Keratinocyte (primary cell): Measurements from ENCODE around the gene DTNBP1. TPM values are rescaled to one million over a fixed set of nuclear protein-coding genes. Genes with fewer than 3 reads are reported as not detected.

Experiments used
- DNase-seq: peaks from one replicate; pipeline ENCODE4 v3.0.0-alpha.2; 2011; ENCODE audit warnings: low read depth, missing footprints, low spot score
- FAIRE-seq: peaks from 2 replicates; lab custom pipeline; 2011; peaks lifted over from hg19 to GRCh38; lab: Jason Lieb, UNC
- H2AFZ ChIP-seq: 2 replicates; pipeline ENCODE4 v1.6.0; 2012; ENCODE audit warnings: low read length, control low read depth, inconsistent platforms; ENCODE audit not compliant: control insufficient read depth
- H3K27ac ChIP-seq: 2 replicates; pipeline ENCODE4 v1.5.1; 2011; ENCODE audit warnings: low read length; ENCODE audit not compliant: control insufficient read depth, insufficient read depth
- H3K27me3 ChIP-seq: 3 replicates; pipeline ENCODE4 v1.6.0; 2011; ENCODE audit warnings: low read length; ENCODE audit not compliant: control insufficient read depth, insufficient read depth; ENCODE audit errors: extremely low read depth
- H3K36me3 ChIP-seq, 2 experiments: 2 replicates in 1 of 2; 3 replicates in 1 of 2; pipeline ENCODE4 v1.5.1; 2011; ENCODE audit warnings: low read length in 2 of 2, mild to moderate bottlenecking in 1 of 2; ENCODE audit not compliant: control insufficient read depth in 2 of 2, insufficient read depth in 2 of 2; ENCODE audit errors: extremely low read depth in 1 of 2
- H3K4me1 ChIP-seq: 3 replicates; pipeline ENCODE4 v1.5.1; 2011; ENCODE audit warnings: low read length; ENCODE audit not compliant: control insufficient read depth, insufficient read depth; ENCODE audit errors: extremely low read depth
- H3K4me2 ChIP-seq: 3 replicates; pipeline ENCODE4 v1.6.0; 2011; ENCODE audit warnings: low read depth, low read length; ENCODE audit not compliant: control insufficient read depth, insufficient read depth; ENCODE audit errors: extremely low read depth
- H3K4me3 ChIP-seq, 3 experiments: fragments of 200-600 bp in 1 of 3; sonication (generic) in 1 of 3; 2 replicates in 2 of 3; 3 replicates in 1 of 3; pipeline ENCODE4 v1.5.1; 2011 to 2016; ENCODE audit warnings: low read length in 3 of 3, mild to moderate bottlenecking in 3 of 3, control low read depth in 2 of 3, inconsistent platforms in 1 of 3, low read depth in 1 of 3, mixed read lengths in 1 of 3, mixed run types in 1 of 3, moderate library complexity in 1 of 3; ENCODE audit not compliant: control insufficient read depth in 2 of 3, insufficient read depth in 2 of 3; ENCODE audit errors: extremely low read depth in 1 of 3
- H3K79me2 ChIP-seq: 2 replicates; pipeline ENCODE4 v1.6.0; 2012; ENCODE audit warnings: low read length; ENCODE audit not compliant: control insufficient read depth, insufficient read depth
- H3K9ac ChIP-seq: 3 replicates; pipeline ENCODE4 v1.6.0; 2011; ENCODE audit warnings: low read length; ENCODE audit not compliant: control insufficient read depth, insufficient read depth; ENCODE audit errors: extremely low read depth
- H3K9me1 ChIP-seq: 3 replicates; pipeline ENCODE4 v1.6.0; 2011; ENCODE audit warnings: low read length; ENCODE audit not compliant: control insufficient read depth, insufficient read depth; ENCODE audit errors: extremely low read depth
- H3K9me3 ChIP-seq: 2 replicates; pipeline ENCODE4 v1.5.1; 2012; ENCODE audit warnings: low read depth, low read length; ENCODE audit not compliant: control insufficient read depth
- H4K20me1 ChIP-seq: 3 replicates; pipeline ENCODE4 v1.6.0; 2011; ENCODE audit warnings: low read length; ENCODE audit not compliant: control insufficient read depth, insufficient read depth; ENCODE audit errors: extremely low read depth
- CTCF ChIP-seq, 3 experiments: IDR thresholded peaks in 1 of 3; conservative IDR thresholded peaks in 1 of 3; optimal IDR thresholded peaks in 1 of 3; 2 replicates in 2 of 3; 3 replicates in 1 of 3; pipeline versions ENCODE3 to v1.5.1; 2011; ENCODE audit warnings: low read length in 3 of 3, mild to moderate bottlenecking in 3 of 3, moderate library complexity in 2 of 3, control low read depth in 1 of 3, inconsistent platforms in 1 of 3; ENCODE audit not compliant: insufficient read depth in 2 of 3; ENCODE audit errors: extremely low read depth in 1 of 3
- EZH2 ChIP-seq: IDR thresholded peaks from one replicate; pipeline ENCODE4 v1.6.1; 2012; ENCODE audit warnings: inconsistent platforms, mild to moderate bottlenecking, low read length, moderate library complexity
- dilution Hi-C: fragments of 300-500 bp; cut with MboI; formaldehyde crosslinking; loops from one replicate; pipeline ENCODE4 v1.7.0; 2020; ENCODE audit warnings: low sequenced_read_pairs; ENCODE audit not compliant: extremely low pct_ligation_motif_present
- polyA plus RNA-seq, 5 experiments: library from polyadenylated mRNA; depleted of rRNA in 3 of 5; stranded (reverse) in 3 of 5; stranded (forward) in 1 of 5; unstranded in 1 of 5; fragments of >200 nt; gene quantifications; 1 replicate in 1 of 5; 2 replicates in 3 of 5; 3 replicates in 1 of 5; pipeline versions ENCODE4 v1.2.1 to v1.2.3, GENCODE V29; 2011 to 2012; ENCODE audit warnings: missing spikeins in 2 of 5, low read depth in 1 of 5, low replicate concordance in 1 of 5

Gene DTNBP1
- polyA plus RNA-seq, 1 donor (not counting 4 experiments of a cell fraction or from before 2014, with no cell fraction given): 11.5 TPM

GRCh38 chr6:15698471-15698870, 35.6 kb upstream of the DTNBP1 start:
- H3K27me3 ChIP-seq: no peaks in the 10 kb centered on the region
- H4K20me1 ChIP-seq: no peaks in the 10 kb centered on the region
- H3K9me1 ChIP-seq: no peaks in the 10 kb centered on the region
- H3K36me3 ChIP-seq: no peaks in the 10 kb centered on the region
- no peak overlapping the region for H3K4me2 ChIP-seq
- FAIRE-seq: no peak
- H3K9ac ChIP-seq: no peak overlapping the region
- no peak overlapping the region for H3K27ac ChIP-seq
- TF ChIP-seq CTCF (optimal IDR thresholded peaks at IDR 0.05 in 1 of 3, IDR thresholded peaks at IDR 0.05 in 1 of 3, conservative IDR thresholded peaks at IDR 0.05 in 1 of 3; ENCODE audit: extremely low read depth in 1 of 3, insufficient read depth in 2 of 3, low read length in 3 of 3) (no peak), EZH2 (no peak)
- H3K4me3 ChIP-seq: no peak overlapping the region
- H2AFZ ChIP-seq: no peak overlapping the region
- no peaks in the 10 kb centered on the region for H3K9me3 ChIP-seq
- H3K79me2 ChIP-seq: no peaks in the 10 kb centered on the region
- dilution Hi-C loops: loop anchor here (25.0 kb wide), 1 partner anchor 489 kb away; no protein-coding TSS in a partner anchor
- DNase-seq: no peak
- no peaks in the 10 kb centered on the region for H3K4me1 ChIP-seq

- H3K4me1 ChIP-seq: no peaks in the 10 kb centered on the region
- dilution Hi-C loops: loop anchor here (25.0 kb wide), 1 partner anchor 489 kb away; no protein-coding TSS in a partner anchor
Measured at GRCh38 chr6:15697895-15698294, 35.1 kb upstream of the DTNBP1 start.

More at GRCh38 chr6:15697895-15698294, 35.1 kb upstream of the DTNBP1 start:
- Histone ChIP-seq H4K20me1 (no peaks in the 10 kb centered on the region), H2AFZ (no peak overlapping the region), H3K9me3 (no peaks in the 10 kb centered on the region), H3K4me3 (no peak overlapping the region), H3K79me2 (no peaks in the 10 kb centered on the region), H3K36me3 (no peaks in the 10 kb centered on the region), H3K9me1 (no peaks in the 10 kb centered on the region), H3K27ac (no peak overlapping the region), H3K9ac (no peak overlapping the region), H3K27me3 (no peaks in the 10 kb centered on the region), H3K4me2 (no peak overlapping the region)
- FAIRE-seq (no peak), DNase-seq (no peak)
- TF ChIP-seq EZH2 (no peak), CTCF (optimal IDR thresholded peaks at IDR 0.05 in 1 of 3, IDR thresholded peaks at IDR 0.05 in 1 of 3, conservative IDR thresholded peaks at IDR 0.05 in 1 of 3; ENCODE audit: extremely low read depth in 1 of 3, insufficient read depth in 2 of 3, low read length in 3 of 3) (no peak)
